Panc1 (cell line): ENCODE measurements around the gene DNAAF3. TPM values are rescaled to one million over a fixed set of nuclear protein-coding genes. Genes with fewer than 3 reads are reported as not detected.

Experiments
- ATAC-seq: fragments of 200-7000 bp; cut with Tn5 transposase; 2 replicates; pipeline ENCODE4 v1.9.1; 2020; ENCODE audit warnings: mild to moderate bottlenecking, moderate library complexity
- BruUV-seq: library from RNA; stranded (reverse); fragments of 400-500 nt; replicated peaks from 2 replicates; lab custom pipeline; 2021; lab: Mats Ljungman, UMichigan
- CTCF ChIA-PET: fragments of 300-600 bp; sonication (Branson Sonifier 250); formaldehyde crosslinking; loops from one replicate; lab custom pipeline; 2022; ENCODE audit warnings: antibody characterized with exemption; lab: Charles Lee
- POLR2A ChIA-PET: fragments of 300-600 bp; sonication (Branson Sonifier 250); formaldehyde crosslinking; loops from one replicate; lab custom pipeline; 2022; ENCODE audit warnings: antibody characterized with exemption; lab: Charles Lee
- DNase-seq: peaks from one replicate; pipeline ENCODE4 v3.0.0-alpha.2; 2010; ENCODE audit warnings: low read depth, low spot score
- H3K27ac ChIP-seq: 2 replicates; pipeline ENCODE4 v1.5.1; 2011; ENCODE audit warnings: mild to moderate bottlenecking, low read length, inconsistent platforms
- H3K27me3 ChIP-seq: fragments of 200-500 bp; sonication (Bioruptor generic); 2 replicates; pipeline ENCODE4 v1.6.0; 2014; ENCODE audit warnings: low read length, inconsistent platforms; ENCODE audit not compliant: control insufficient read depth, insufficient read depth
- H3K36me3 ChIP-seq: fragments of 200-500 bp; sonication (Bioruptor generic); 2 replicates; pipeline ENCODE4 v1.5.1; 2014; ENCODE audit warnings: inconsistent platforms, mild to moderate bottlenecking, low read length, moderate library complexity; ENCODE audit not compliant: control insufficient read depth, insufficient read depth
- H3K4me1 ChIP-seq: 2 replicates; pipeline ENCODE4 v1.5.1; 2011; ENCODE audit warnings: inconsistent platforms, mild to moderate bottlenecking, low read length, moderate library complexity; ENCODE audit not compliant: control insufficient read depth, insufficient read depth
- H3K4me3 ChIP-seq, 2 experiments: 2 replicates each; pipeline ENCODE4 v1.5.1; 2011 to 2012; ENCODE audit warnings: low read depth in 2 of 2, low read length in 2 of 2, mild to moderate bottlenecking in 2 of 2, inconsistent platforms in 1 of 2, moderate library complexity in 1 of 2
- H3K9me3 ChIP-seq: fragments of 200-500 bp; sonication (Bioruptor generic); 2 replicates; pipeline ENCODE4 v1.5.1; 2014; ENCODE audit warnings: low read depth, mild to moderate bottlenecking, inconsistent platforms, low read length, moderate library complexity; ENCODE audit not compliant: control insufficient read depth, insufficient read depth
- POLR2AphosphoS5 ChIP-seq: IDR thresholded peaks from 2 replicates; pipeline ENCODE4 v1.6.1; 2012; ENCODE audit warnings: mild to moderate bottlenecking, low read depth, low read length, moderate library complexity
- SIN3A ChIP-seq: IDR thresholded peaks from 2 replicates; pipeline ENCODE4 v1.6.1; 2012; ENCODE audit warnings: low read depth, mild to moderate bottlenecking, low read length, moderate library complexity, borderline replicate concordance; ENCODE audit not compliant: insufficient read depth
- TCF7L2 ChIP-seq: IDR thresholded peaks from 2 replicates; pipeline ENCODE4 v1.6.1; 2011; ENCODE audit warnings: mild to moderate bottlenecking, low read depth, low read length, inconsistent platforms
- in situ Hi-C: cut with HindIII; loops from 2 replicates; pipeline ENCODE4 v1.10.0; 2016; ENCODE audit warnings: low sequenced_read_pairs, low pct_unique_long_range_greater_than_20kb
- intact Hi-C: fragments of 100-400 bp; cut with micrococcal nuclease; formaldehyde crosslinking; loops from one replicate; pipeline ENCODE4 v1.10.0; 2022; ENCODE audit not compliant: unreplicated experiment
- total RNA-seq: library from RNA; stranded (reverse); gene quantifications from one replicate; pipeline ENCODE4 v1.2.1, GENCODE V29; 2021; ENCODE audit not compliant: unreplicated experiment
- TF ChIP-seq, protein P1 (sequence below): fragments of 450-650 bp; IDR thresholded peaks from 2 replicates; pipeline ENCODE4 v1.5.1; 2017; ENCODE audit warnings: mild to moderate bottlenecking
- TF ChIP-seq, protein P2 (sequence below), 2 experiments: IDR thresholded peaks; 2 replicates each; pipeline ENCODE4 v1.6.1; 2011 to 2012; ENCODE audit warnings: low read depth in 2 of 2, control low read depth in 1 of 2, low read length in 1 of 2, mild to moderate bottlenecking in 1 of 2, moderate library complexity in 1 of 2; ENCODE audit not compliant: insufficient read depth in 1 of 2

Gene DNAAF3
- total RNA-seq, 1 experiment from 2014 or later = 12.4 TPM

DNA sequence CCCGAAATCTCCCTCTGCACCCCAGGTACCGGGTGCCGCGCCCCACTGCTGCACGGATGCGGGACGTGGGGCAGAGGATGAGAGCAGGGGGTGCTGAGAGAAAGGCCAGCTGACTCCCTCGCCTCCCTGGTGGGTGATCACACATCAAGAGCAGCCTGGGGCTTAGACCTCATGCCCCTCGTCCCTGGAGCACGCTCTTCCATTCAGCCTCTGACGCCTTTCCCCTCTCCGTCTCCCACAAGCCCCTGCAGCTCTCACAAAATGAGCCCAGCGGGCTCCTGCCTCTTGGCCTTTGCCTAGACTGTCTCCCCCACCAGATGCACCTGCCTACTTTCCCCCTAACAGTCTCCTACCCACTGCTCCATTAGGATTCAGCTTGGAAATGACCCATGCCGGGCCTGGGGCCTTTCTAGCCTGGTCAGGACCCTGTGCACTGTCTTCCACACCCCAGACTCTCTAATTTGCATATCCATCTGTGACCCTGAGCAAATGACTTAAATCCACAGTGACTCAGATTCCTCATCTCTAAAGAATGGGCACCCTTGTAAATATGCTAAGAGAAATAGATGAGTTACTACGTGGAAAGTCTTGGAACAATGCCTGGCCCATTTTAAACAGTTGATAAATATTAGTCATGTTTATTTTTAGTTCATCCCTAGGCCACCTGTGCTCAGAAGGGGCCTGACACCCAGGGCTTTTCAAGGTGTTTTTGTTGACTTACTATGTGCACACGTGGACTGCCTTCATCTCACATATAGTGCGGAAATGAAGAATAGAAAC lies 43.5 kb upstream of the DNAAF3 start:
- peak overlapping the region; percentile 89 for H3K27ac ChIP-seq
- peak; percentile 99 for DNase-seq
- CTCF ChIA-PET = interaction anchor here (0.6 kb wide), 1 partner anchor 75 kb away, joined by 3 read pairs; no protein-coding TSS in a partner anchor

DNA sequence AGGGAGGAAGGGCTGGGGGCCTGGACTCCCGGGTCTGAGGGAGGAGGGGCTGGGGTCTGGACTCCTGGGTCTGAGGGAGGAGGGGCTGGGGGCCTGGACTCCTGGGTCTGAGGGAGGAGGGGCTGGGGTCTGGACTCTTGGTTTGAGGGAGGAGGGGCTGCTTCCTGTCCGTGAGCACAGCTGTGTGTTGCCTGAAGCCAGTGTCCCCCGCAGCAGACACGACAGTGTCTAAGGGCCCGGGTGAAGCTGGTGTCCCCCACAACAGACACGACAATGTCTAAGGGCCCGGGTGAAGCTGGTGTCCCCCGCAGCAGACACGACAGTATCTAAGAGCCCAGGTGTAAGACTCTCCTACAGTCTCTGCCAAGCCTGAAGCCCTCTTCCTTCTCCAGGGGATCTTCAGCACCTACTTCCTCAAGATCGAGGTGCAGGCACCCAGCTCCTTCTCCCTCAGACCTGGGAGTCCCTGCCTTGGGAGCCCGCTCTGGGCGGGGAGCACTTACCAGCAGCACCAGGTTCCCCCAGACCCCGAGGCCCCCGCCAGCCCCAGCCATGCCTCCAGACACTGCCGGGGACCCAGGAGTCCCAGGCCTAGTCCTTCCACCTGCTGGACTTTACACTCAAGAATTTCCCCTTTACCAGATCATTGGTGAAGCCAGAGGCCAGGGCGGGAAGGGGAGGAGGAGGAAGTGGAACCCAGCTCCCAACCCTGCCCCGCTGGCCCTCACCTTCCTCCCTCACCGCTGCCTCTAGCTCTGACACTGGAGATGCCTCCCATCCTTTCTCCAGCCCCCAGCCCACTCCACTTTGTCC lies 42.7 kb upstream of the DNAAF3 start, which contains the start of gene PTPRH:
Gene PTPRH, minus strand, starts transcription at position 622 of the 813 bp plus-strand sequence. Its CDS starts 68 bp downstream, at position 554.
- ChIA-PET POLR2A (interaction anchor here (0.5 to 0.7 kb wide), 7 partner anchors 10 to 164 kb away, joined by 3 to 11 read pairs (median 3); no protein-coding TSS in a partner anchor), CTCF (interaction anchor here (0.6 kb wide), 2 partner anchors 74 to 862 kb away, joined by 3 to 5 read pairs; no protein-coding TSS in a partner anchor)
- in situ Hi-C loops = no loop called here
- TF ChIP-seq, protein P1, sequence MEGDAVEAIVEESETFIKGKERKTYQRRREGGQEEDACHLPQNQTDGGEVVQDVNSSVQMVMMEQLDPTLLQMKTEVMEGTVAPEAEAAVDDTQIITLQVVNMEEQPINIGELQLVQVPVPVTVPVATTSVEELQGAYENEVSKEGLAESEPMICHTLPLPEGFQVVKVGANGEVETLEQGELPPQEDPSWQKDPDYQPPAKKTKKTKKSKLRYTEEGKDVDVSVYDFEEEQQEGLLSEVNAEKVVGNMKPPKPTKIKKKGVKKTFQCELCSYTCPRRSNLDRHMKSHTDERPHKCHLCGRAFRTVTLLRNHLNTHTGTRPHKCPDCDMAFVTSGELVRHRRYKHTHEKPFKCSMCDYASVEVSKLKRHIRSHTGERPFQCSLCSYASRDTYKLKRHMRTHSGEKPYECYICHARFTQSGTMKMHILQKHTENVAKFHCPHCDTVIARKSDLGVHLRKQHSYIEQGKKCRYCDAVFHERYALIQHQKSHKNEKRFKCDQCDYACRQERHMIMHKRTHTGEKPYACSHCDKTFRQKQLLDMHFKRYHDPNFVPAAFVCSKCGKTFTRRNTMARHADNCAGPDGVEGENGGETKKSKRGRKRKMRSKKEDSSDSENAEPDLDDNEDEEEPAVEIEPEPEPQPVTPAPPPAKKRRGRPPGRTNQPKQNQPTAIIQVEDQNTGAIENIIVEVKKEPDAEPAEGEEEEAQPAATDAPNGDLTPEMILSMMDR = no peak
- Histone ChIP-seq H3K36me3 (peaks cover 5% of the 10 kb centered on the region), H3K27me3 (no peaks in the 10 kb centered on the region), H3K4me3 (peak within 1 kb of the TSS in 1 of 2 experiments; percentile 5; a peak in 1 of 4 replicates), H3K27ac (peak within 1 kb of the TSS; percentile 89), H3K4me1 (peaks cover 19% of the 10 kb centered on the region), H3K9me3 (peaks cover 8% of the 10 kb centered on the region; the same call in 1 of the 2 replicates)
- ATAC-seq = peak; percentile 57
- BruUV-seq = no TSS peak
- no peak for DNase-seq
- intact Hi-C loops = no loop called here

More for the DNA sequence above, 43.5 kb upstream of the DNAAF3 start:
- Histone ChIP-seq H3K36me3 (no peaks in the 10 kb centered on the region), H3K9me3 (peaks cover 8% of the 10 kb centered on the region; the same call in 1 of the 2 replicates), H3K4me3 (peak overlapping the region in 1 of 2 experiments; percentile 5; a peak in 1 of 4 replicates), H3K27me3 (no peaks in the 10 kb centered on the region), H3K4me1 (peaks cover 19% of the 10 kb centered on the region)
- POLR2A ChIA-PET = interaction anchor here (0.6 to 0.7 kb wide), 2 partner anchors 163 to 577 kb away, joined by 3 to 5 read pairs; no protein-coding TSS in a partner anchor
- ATAC-seq = peak; percentile 80
- TF ChIP-seq TCF7L2 = peak; percentile 60
- peak; percentile 92 for TF ChIP-seq POLR2AphosphoS5
- TF ChIP-seq SIN3A = no peak
- TF ChIP-seq, protein P2, sequence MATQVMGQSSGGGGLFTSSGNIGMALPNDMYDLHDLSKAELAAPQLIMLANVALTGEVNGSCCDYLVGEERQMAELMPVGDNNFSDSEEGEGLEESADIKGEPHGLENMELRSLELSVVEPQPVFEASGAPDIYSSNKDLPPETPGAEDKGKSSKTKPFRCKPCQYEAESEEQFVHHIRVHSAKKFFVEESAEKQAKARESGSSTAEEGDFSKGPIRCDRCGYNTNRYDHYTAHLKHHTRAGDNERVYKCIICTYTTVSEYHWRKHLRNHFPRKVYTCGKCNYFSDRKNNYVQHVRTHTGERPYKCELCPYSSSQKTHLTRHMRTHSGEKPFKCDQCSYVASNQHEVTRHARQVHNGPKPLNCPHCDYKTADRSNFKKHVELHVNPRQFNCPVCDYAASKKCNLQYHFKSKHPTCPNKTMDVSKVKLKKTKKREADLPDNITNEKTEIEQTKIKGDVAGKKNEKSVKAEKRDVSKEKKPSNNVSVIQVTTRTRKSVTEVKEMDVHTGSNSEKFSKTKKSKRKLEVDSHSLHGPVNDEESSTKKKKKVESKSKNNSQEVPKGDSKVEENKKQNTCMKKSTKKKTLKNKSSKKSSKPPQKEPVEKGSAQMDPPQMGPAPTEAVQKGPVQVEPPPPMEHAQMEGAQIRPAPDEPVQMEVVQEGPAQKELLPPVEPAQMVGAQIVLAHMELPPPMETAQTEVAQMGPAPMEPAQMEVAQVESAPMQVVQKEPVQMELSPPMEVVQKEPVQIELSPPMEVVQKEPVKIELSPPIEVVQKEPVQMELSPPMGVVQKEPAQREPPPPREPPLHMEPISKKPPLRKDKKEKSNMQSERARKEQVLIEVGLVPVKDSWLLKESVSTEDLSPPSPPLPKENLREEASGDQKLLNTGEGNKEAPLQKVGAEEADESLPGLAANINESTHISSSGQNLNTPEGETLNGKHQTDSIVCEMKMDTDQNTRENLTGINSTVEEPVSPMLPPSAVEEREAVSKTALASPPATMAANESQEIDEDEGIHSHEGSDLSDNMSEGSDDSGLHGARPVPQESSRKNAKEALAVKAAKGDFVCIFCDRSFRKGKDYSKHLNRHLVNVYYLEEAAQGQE (IDR thresholded peaks at IDR 0.05; ENCODE audit: insufficient read depth in 1 of 2, low read depth in 2 of 2, low read length in 1 of 2) = peak in 1 of 2 experiments; percentile 47; a peak in 1 of 4 replicates
- TF ChIP-seq, protein P1 = no peak
- BruUV-seq = no TSS peak
- intact Hi-C loops = no loop called here
- in situ Hi-C loops = no loop called here
